SJCRH30 (cell line): ENCODE data around the gene AP1G1. TPM values are rescaled to one million over a fixed set of nuclear protein-coding genes. Genes with fewer than 3 reads are reported as not detected.

ENCODE experiments used
- DNase-seq, 2 experiments: peaks; one replicate each; pipeline ENCODE4 v3.0.0-alpha.2; 2015 to 2020
- H3K27ac ChIP-seq: fragments of 250-450 bp; sonication (Bioruptor Pico); 2 replicates; pipeline ENCODE4 v1.5.1; 2020; ENCODE audit warnings: mild to moderate bottlenecking, moderate library complexity
- H3K27me3 ChIP-seq: fragments of 250-450 bp; sonication (Bioruptor Pico); 2 replicates; pipeline ENCODE4 v1.5.1; 2020; ENCODE audit warnings: mild to moderate bottlenecking, moderate library complexity
- H3K36me3 ChIP-seq: fragments of 250-450 bp; sonication (Bioruptor Pico); 2 replicates; pipeline ENCODE4 v1.5.1; 2020; ENCODE audit warnings: mild to moderate bottlenecking, moderate library complexity
- H3K4me1 ChIP-seq: fragments of 250-450 bp; sonication (Bioruptor Pico); 2 replicates; pipeline ENCODE4 v1.5.1; 2020; ENCODE audit warnings: mild to moderate bottlenecking, moderate library complexity
- H3K4me3 ChIP-seq: fragments of 250-450 bp; sonication (Bioruptor Pico); 2 replicates; pipeline ENCODE4 v1.5.1; 2020; ENCODE audit warnings: mild to moderate bottlenecking, moderate library complexity
- H3K9me3 ChIP-seq: fragments of 250-450 bp; sonication (Bioruptor Pico); replicated peaks from 2 replicates; pipeline ENCODE4 v1.5.1; 2020; ENCODE audit warnings: mild to moderate bottlenecking, moderate library complexity
- total RNA-seq: library from RNA; depleted of rRNA; stranded (reverse); fragments of >200 nt; shearing (Covaris generic); gene quantifications from 2 replicates; pipeline ENCODE4 v1.2.3, GENCODE V29; 2014

Gene AP1G1
- total RNA-seq, 1 experiment from 2014 or later = 46.3 TPM

DNA sequence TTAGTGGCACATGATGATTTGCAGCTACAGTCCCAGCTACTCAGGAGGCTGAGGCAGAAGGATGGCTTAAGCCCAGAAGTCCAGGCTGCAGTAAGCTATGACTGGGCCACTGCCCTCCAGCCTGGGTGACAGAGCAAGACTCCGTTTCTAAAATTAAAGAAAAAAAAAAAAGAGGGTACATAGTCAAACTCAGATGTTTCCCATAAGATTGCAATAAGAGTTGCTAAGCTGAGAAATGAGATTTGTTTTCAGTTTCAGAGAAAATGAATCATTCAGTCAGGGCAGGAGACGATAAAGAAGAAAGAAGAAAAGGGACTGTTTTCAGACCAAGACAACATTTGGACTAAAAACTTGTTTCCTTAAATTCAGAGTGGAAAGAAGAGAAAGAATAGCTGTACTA lies 54.0 kb downstream of the AP1G1 start:
- Histone ChIP-seq H3K27me3 (no peaks in the 10 kb centered on the region), H3K9me3 (no peaks in the 10 kb centered on the region), H3K36me3 (peaks cover 18% of the 10 kb centered on the region; the same call in 1 of the 2 replicates), H3K27ac (no peak overlapping the region), H3K4me3 (no peak overlapping the region), H3K4me1 (no peaks in the 10 kb centered on the region)
- no peak for DNase-seq

DNA sequence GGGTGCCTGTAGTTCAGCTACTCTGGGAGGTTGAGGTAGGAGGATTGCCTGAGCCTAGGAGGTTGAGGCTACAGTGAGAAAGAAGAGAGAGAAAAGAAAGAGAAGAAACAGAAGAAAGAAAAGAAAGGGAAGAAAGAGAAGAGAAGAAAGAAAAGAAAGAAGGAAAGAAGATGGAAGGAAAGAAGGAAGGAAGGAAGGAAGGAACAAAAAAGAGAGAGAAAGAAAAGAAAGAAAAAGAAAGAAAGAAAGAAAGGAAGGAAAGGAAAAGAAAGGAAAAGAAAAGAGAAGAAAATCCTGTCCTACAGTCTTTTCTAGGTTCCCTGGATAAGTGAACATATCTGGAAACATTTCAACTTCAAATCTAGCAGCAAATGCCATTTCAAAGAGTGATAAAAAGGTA lies 54.5 kb downstream of the AP1G1 start:
- Histone ChIP-seq H3K4me1 (no peaks in the 10 kb centered on the region), H3K9me3 (no peaks in the 10 kb centered on the region), H3K27ac (no peak overlapping the region), H3K4me3 (no peak overlapping the region), H3K27me3 (no peaks in the 10 kb centered on the region), H3K36me3 (peaks cover 18% of the 10 kb centered on the region; the same call in 1 of the 2 replicates)
- DNase-seq = no peak

DNA sequence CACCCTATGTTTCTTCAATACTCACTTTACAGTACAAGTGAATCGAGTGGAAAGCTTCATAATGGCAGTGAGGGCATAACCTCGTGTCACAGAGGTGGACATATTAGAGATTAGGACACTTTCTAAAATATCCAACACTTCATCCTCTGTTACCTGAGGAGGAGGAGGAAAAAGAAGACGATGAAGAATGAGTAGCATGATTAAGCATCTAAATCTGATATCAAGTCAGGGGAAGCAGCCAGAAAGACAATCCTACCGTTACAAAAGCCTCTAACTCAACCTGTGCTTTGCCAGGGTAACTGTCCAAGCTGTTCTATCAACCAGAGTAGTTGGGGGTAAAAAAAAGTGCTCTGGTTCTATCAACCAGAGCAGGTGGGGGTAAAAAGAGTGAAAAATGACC lies 60.4 kb downstream of the AP1G1 start:
- no peaks in the 10 kb centered on the region for H3K9me3 ChIP-seq

GRCh38 chr16:71746442-71747046 lies 62.1 kb downstream of the AP1G1 start:
- Histone ChIP-seq H3K27ac (no peak overlapping the region), H3K27me3 (no peaks in the 10 kb centered on the region), H3K9me3 (no peaks in the 10 kb centered on the region), H3K4me3 (no peak overlapping the region), H3K36me3 (peaks cover 26% of the 10 kb centered on the region), H3K4me1 (no peaks in the 10 kb centered on the region)
- peak in 1 of 2 experiments; percentile 50 for DNase-seq

More for the DNA sequence above, 60.4 kb downstream of the AP1G1 start:
- H3K36me3 ChIP-seq = peaks cover 28% of the 10 kb centered on the region
- no peak for DNase-seq
- no peaks in the 10 kb centered on the region for H3K27me3 ChIP-seq
- no peaks in the 10 kb centered on the region for H3K4me1 ChIP-seq
- no peak overlapping the region for H3K27ac ChIP-seq
- no peak overlapping the region for H3K4me3 ChIP-seq

GRCh38 chr16:71738855-71739254 lies 69.8 kb downstream of the AP1G1 start:
- H3K27me3 ChIP-seq = no peaks in the 10 kb centered on the region
- H3K4me3 ChIP-seq = no peak overlapping the region
- H3K27ac ChIP-seq = no peak overlapping the region
- H3K9me3 ChIP-seq = no peaks in the 10 kb centered on the region
- no peaks in the 10 kb centered on the region for H3K4me1 ChIP-seq
- H3K36me3 ChIP-seq = peaks cover 8% of the 10 kb centered on the region
- DNase-seq = no peak

DNA sequence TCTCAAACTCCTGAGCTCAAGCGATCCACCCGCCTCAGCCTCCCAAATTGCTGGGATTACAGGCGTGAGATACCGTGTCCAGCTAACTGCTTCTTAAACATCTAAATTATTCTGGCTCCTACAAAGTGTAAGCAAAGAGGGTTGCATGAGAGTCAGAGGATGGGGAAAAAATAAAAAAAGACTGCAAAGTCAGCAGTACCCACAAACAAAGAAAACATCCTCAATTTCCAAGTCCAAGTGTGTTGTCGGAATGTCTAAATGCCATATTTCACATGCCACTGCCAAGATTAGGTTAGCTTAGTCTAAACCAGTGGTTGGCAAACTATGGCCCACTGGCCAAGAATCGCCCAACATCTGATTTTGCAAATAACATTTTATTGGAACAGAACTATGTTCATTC lies 71.1 kb downstream of the AP1G1 start:
- Histone ChIP-seq H3K4me1 (no peaks in the 10 kb centered on the region), H3K9me3 (no peaks in the 10 kb centered on the region), H3K27me3 (no peaks in the 10 kb centered on the region), H3K36me3 (peaks cover 11% of the 10 kb centered on the region), H3K27ac (no peak overlapping the region), H3K4me3 (no peak overlapping the region)
- no peak for DNase-seq

- Histone ChIP-seq H3K27ac (no peak overlapping the region), H3K4me1 (no peaks in the 10 kb centered on the region), H3K36me3 (peaks cover 19% of the 10 kb centered on the region), H3K4me3 (no peak overlapping the region), H3K27me3 (no peaks in the 10 kb centered on the region), H3K9me3 (no peaks in the 10 kb centered on the region)
- DNase-seq = no peak
These were observed 74.1 kb downstream of the AP1G1 start for GRCh38 chr16:71734511-71734910.

DNA sequence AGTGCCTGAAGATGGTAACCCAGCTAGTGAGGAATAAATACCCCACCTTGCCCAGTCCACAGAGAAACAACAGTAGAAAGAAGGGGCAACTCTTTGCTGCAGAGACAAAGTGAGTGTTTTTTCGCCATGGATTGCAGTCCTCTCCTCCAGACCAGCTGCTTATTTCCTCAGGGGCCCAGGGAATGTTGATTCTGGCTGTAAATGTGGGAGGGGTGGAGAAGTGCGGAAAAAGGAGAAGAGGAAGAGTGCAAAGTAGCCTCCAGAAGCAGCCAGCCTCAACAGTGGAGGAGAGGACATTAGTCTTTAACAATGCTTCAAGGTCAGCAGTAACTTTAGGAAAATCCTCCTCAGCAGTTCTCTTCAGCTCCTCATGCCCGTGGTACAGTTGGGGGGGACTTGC lies 76.0 kb downstream of the AP1G1 start:
- no peak for DNase-seq
- Histone ChIP-seq H3K36me3 (peaks cover 17% of the 10 kb centered on the region), H3K27ac (no peak overlapping the region), H3K27me3 (no peaks in the 10 kb centered on the region), H3K9me3 (no peaks in the 10 kb centered on the region), H3K4me3 (no peak overlapping the region), H3K4me1 (no peaks in the 10 kb centered on the region)

GRCh38 chr16:71727551-71728324 lies 80.9 kb downstream of the AP1G1 start:
- H3K4me1 ChIP-seq = no peaks in the 10 kb centered on the region
- DNase-seq = no peak
- H3K9me3 ChIP-seq = no peaks in the 10 kb centered on the region
- H3K27me3 ChIP-seq = no peaks in the 10 kb centered on the region
- H3K27ac ChIP-seq = no peak overlapping the region
- H3K36me3 ChIP-seq = peaks cover 8% of the 10 kb centered on the region; the same call in 1 of the 2 replicates
- H3K4me3 ChIP-seq = no peak overlapping the region

- Histone ChIP-seq H3K9me3 (no peaks in the 10 kb centered on the region), H3K27ac (no peak overlapping the region), H3K27me3 (no peaks in the 10 kb centered on the region), H3K4me3 (no peak overlapping the region), H3K4me1 (no peaks in the 10 kb centered on the region), H3K36me3 (no peaks in the 10 kb centered on the region; the same call in 1 of the 2 replicates)
- peak in 1 of 2 experiments; percentile 12 for DNase-seq
These were observed 81.9 kb downstream of the AP1G1 start for GRCh38 chr16:71726476-71727315.

DNA sequence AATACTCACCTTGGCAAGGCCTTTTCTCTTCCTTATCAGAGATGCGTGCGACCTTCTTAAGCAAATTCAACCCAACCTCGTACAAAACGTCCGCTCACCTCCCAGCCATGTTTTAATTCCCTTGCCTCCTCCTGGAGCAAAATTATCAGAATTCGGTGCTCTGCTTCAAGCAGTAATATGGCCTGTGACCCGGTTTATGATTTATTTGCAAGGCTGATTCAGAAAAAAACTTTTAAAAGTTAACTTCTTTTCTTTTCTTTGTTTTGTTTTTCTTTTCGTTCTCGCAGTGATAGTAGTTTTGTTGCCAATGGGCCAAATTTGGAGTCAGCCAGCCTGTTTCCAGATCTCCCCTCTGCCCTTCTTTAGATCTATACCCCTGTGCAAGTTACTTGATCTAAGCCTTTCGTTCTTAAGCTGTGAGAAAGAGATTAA lies 84.3 kb downstream of the AP1G1 start, which contains the start of gene PHLPP2:
Gene PHLPP2, minus strand, starts transcription at position 382 of the 432 bp plus-strand sequence. CDS start 9,906 bp downstream, outside the sequence.
- Histone ChIP-seq H3K27ac (no peak within 1 kb of the TSS; the same call in 1 of the 2 replicates), H3K36me3 (no peaks in the 10 kb centered on the region), H3K4me1 (no peaks in the 10 kb centered on the region), H3K27me3 (no peaks in the 10 kb centered on the region), H3K4me3 (peak within 1 kb of the TSS; percentile 85), H3K9me3 (no peaks in the 10 kb centered on the region)
- DNase-seq = no peak

- no peaks in the 10 kb centered on the region for H3K36me3 ChIP-seq
- H3K27ac ChIP-seq = no peak overlapping the region; the same call in 1 of the 2 replicates
- no peaks in the 10 kb centered on the region for H3K9me3 ChIP-seq
- no peaks in the 10 kb centered on the region for H3K27me3 ChIP-seq
- DNase-seq = peak; percentile 51 to 74
- H3K4me3 ChIP-seq = peak overlapping the region; percentile 85
- no peaks in the 10 kb centered on the region for H3K4me1 ChIP-seq
These were observed 84.9 kb downstream of the AP1G1 start for GRCh38 chr16:71723537-71724319.

- Histone ChIP-seq H3K27ac (peak overlapping the region; percentile 30; the same call in 1 of the 2 replicates), H3K9me3 (no peaks in the 10 kb centered on the region), H3K36me3 (no peaks in the 10 kb centered on the region), H3K4me1 (no peaks in the 10 kb centered on the region), H3K27me3 (no peaks in the 10 kb centered on the region), H3K4me3 (peak overlapping the region; percentile 85)
- peak; percentile 75 to 78 for DNase-seq
These were observed 85.7 kb downstream of the AP1G1 start for GRCh38 chr16:71722801-71723536.
